ENCODE measurements around the gene BIRC2.

GRCh38 chr11:102360681-102361080, 13.7 kb downstream of the BIRC2 start:
- TF ChIP-seq EZH2 (optimal IDR thresholded peaks at IDR 0.05; ENCODE audit: low read depth, low read length) (no peak), CTCF (IDR thresholded peaks at IDR 0.05; ENCODE audit: low read length) (no peak), EZH2phosphoT487 (IDR thresholded peaks at IDR 0.05; ENCODE audit: low read length) (no peak)
